Neural progenitor cell (in vitro differentiated cells): ENCODE data around the gene EHMT1. TPM values are rescaled to one million over a fixed set of nuclear protein-coding genes. Genes with fewer than 3 reads are reported as not detected.

ENCODE experiments used
- DNase-seq: peaks from one replicate; pipeline ENCODE4 v3.0.0-alpha.2; 2016; ENCODE audit warnings: low spot score
- H2AFZ ChIP-seq: fragments of 200-600 bp; sonication (generic); replicated peaks from 2 replicates; pipeline ENCODE4 v1.6.1; 2016; ENCODE audit warnings: antibody characterized with exemption
- H3F3A ChIP-seq: fragments of 200-600 bp; sonication (generic); 2 replicates; pipeline ENCODE4 v1.6.1; 2016; ENCODE audit warnings: antibody characterized with exemption, low read depth
- H3K27ac ChIP-seq: fragments of 200-600 bp; sonication (generic); 2 replicates; pipeline ENCODE4 v1.5.1; 2016; ENCODE audit warnings: mild to moderate bottlenecking
- H3K27me3 ChIP-seq: fragments of 200-600 bp; sonication (generic); 2 replicates; pipeline ENCODE4 v1.6.1; 2016; ENCODE audit warnings: mild to moderate bottlenecking, moderate library complexity
- H3K36me3 ChIP-seq: fragments of 200-600 bp; sonication (generic); 2 replicates; pipeline ENCODE4 v1.5.1; 2016
- H3K4me1 ChIP-seq: fragments of 200-600 bp; sonication (generic); 2 replicates; pipeline ENCODE4 v1.6.1; 2016; ENCODE audit warnings: mixed run types
- H3K4me2 ChIP-seq: fragments of 200-600 bp; sonication (generic); 2 replicates; pipeline ENCODE4 v1.6.1; 2016
- H3K4me3 ChIP-seq: fragments of 200-600 bp; sonication (generic); 2 replicates; pipeline ENCODE4 v1.5.1; 2016
- H3K79me2 ChIP-seq: fragments of 200-600 bp; sonication (generic); 2 replicates; pipeline ENCODE4 v1.6.1; 2016; ENCODE audit warnings: low read depth
- H3K9ac ChIP-seq: fragments of 200-600 bp; sonication (generic); 2 replicates; pipeline ENCODE4 v1.6.1; 2016
- H3K9me3 ChIP-seq: fragments of 200-600 bp; sonication (generic); 2 replicates; pipeline ENCODE4 v1.5.1; 2016; ENCODE audit warnings: low read depth
- H4K20me1 ChIP-seq: fragments of 200-600 bp; sonication (generic); 2 replicates; pipeline ENCODE4 v1.6.1; 2016; ENCODE audit warnings: low read depth
- H3K27ac Mint-ChIP-seq: 3 replicates; pipeline ENCODE4 v1.8.0; 2021; ENCODE audit warnings: mixed read lengths
- H3K27me3 Mint-ChIP-seq: 2 replicates; pipeline ENCODE4 v1.8.0; 2022; ENCODE audit warnings: low read depth, mild to moderate bottlenecking, inconsistent platforms, moderate library complexity, mixed read lengths; ENCODE audit not compliant: insufficient read depth
- H3K36me3 Mint-ChIP-seq: 3 replicates; pipeline ENCODE4 v1.8.0; 2021; ENCODE audit warnings: mixed read lengths
- H3K4me1 Mint-ChIP-seq: 3 replicates; pipeline ENCODE4 v1.8.0; 2021; ENCODE audit warnings: mixed read lengths
- H3K4me3 Mint-ChIP-seq: 3 replicates; pipeline ENCODE4 v1.8.0; 2021; ENCODE audit warnings: mild to moderate bottlenecking, moderate library complexity, mixed read lengths
- H3K9me3 Mint-ChIP-seq: 3 replicates; pipeline ENCODE4 v1.8.0; 2020; ENCODE audit warnings: mixed read lengths
- EZH2 ChIP-seq: fragments of 200-600 bp; sonication (generic); IDR thresholded peaks from 2 replicates; pipeline ENCODE4 v1.6.1; 2017; ENCODE audit warnings: antibody characterized with exemption, mild to moderate bottlenecking, moderate library complexity
- EZH2phosphoT487 ChIP-seq: fragments of 200-600 bp; sonication (generic); IDR thresholded peaks from 2 replicates; pipeline ENCODE4 v1.6.1; 2017; ENCODE audit warnings: antibody characterized with exemption
- total RNA-seq: library from RNA; depleted of rRNA; stranded (reverse); fragments of >200 nt; gene quantifications from 2 replicates; pipeline ENCODE4 v1.2.3, GENCODE V29; 2015; ENCODE audit warnings: low replicate concordance
- TF ChIP-seq, protein P1 (sequence below): fragments of 200-600 bp; sonication (generic); IDR thresholded peaks from 2 replicates; pipeline ENCODE4 v1.5.1; 2017; ENCODE audit warnings: antibody characterized with exemption, mild to moderate bottlenecking

The EHMT1 gene
- total RNA-seq, 1 donor from 2014 or later = 47.8 TPM

- TF ChIP-seq, protein P1, sequence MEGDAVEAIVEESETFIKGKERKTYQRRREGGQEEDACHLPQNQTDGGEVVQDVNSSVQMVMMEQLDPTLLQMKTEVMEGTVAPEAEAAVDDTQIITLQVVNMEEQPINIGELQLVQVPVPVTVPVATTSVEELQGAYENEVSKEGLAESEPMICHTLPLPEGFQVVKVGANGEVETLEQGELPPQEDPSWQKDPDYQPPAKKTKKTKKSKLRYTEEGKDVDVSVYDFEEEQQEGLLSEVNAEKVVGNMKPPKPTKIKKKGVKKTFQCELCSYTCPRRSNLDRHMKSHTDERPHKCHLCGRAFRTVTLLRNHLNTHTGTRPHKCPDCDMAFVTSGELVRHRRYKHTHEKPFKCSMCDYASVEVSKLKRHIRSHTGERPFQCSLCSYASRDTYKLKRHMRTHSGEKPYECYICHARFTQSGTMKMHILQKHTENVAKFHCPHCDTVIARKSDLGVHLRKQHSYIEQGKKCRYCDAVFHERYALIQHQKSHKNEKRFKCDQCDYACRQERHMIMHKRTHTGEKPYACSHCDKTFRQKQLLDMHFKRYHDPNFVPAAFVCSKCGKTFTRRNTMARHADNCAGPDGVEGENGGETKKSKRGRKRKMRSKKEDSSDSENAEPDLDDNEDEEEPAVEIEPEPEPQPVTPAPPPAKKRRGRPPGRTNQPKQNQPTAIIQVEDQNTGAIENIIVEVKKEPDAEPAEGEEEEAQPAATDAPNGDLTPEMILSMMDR = no peak
- TF ChIP-seq EZH2 = no peak
- no peak for TF ChIP-seq EZH2phosphoT487
- no peak overlapping the region for H3K4me3 Mint-ChIP-seq
- H3K4me1 ChIP-seq = no peaks in the 10 kb centered on the region
- H3K4me3 ChIP-seq = no peak overlapping the region
- H3K79me2 ChIP-seq = no peaks in the 10 kb centered on the region
- no peaks in the 10 kb centered on the region for H3K27me3 ChIP-seq
- H3K27ac Mint-ChIP-seq = no peak overlapping the region
- H3K4me1 Mint-ChIP-seq = peaks cover 3% of the 10 kb centered on the region
- H3F3A ChIP-seq = no peaks in the 10 kb centered on the region
- H3K36me3 ChIP-seq = no peaks in the 10 kb centered on the region
- H3K27me3 Mint-ChIP-seq = peaks cover 13% of the 10 kb centered on the region
- no peak for DNase-seq
- H3K9me3 ChIP-seq = no peaks in the 10 kb centered on the region
- H3K9ac ChIP-seq = no peak overlapping the region
- no peak overlapping the region for H2AFZ ChIP-seq
- H3K4me2 ChIP-seq = no peak overlapping the region
- H3K36me3 Mint-ChIP-seq = peaks cover 63% of the 10 kb centered on the region
- no peak overlapping the region for H3K27ac ChIP-seq
- no peaks in the 10 kb centered on the region for H4K20me1 ChIP-seq
- H3K9me3 Mint-ChIP-seq = no peaks in the 10 kb centered on the region
Observed at GRCh38 chr9:137799630-137799983, 180.8 kb downstream of the EHMT1 start.

GRCh38 chr9:137800196-137801022, 181.6 kb downstream of the EHMT1 start:
- peaks cover 3% of the 10 kb centered on the region for H3K4me1 Mint-ChIP-seq
- Histone ChIP-seq H3K27me3 (no peaks in the 10 kb centered on the region), H3K9me3 (no peaks in the 10 kb centered on the region), H3K9ac (no peak overlapping the region), H3K27ac (no peak overlapping the region), H3K4me1 (no peaks in the 10 kb centered on the region), H3K36me3 (no peaks in the 10 kb centered on the region), H3K4me3 (no peak overlapping the region), H3F3A (no peaks in the 10 kb centered on the region), H2AFZ (no peak overlapping the region), H3K4me2 (no peak overlapping the region), H4K20me1 (no peaks in the 10 kb centered on the region), H3K79me2 (no peaks in the 10 kb centered on the region)
- H3K9me3 Mint-ChIP-seq = peaks cover 3% of the 10 kb centered on the region
- peaks cover 13% of the 10 kb centered on the region for H3K27me3 Mint-ChIP-seq
- peaks cover 64% of the 10 kb centered on the region for H3K36me3 Mint-ChIP-seq
- H3K4me3 Mint-ChIP-seq = no peak overlapping the region
- no peak for DNase-seq
- TF ChIP-seq EZH2phosphoT487 (no peak), EZH2 (no peak)
- TF ChIP-seq, protein P1 = no peak
- H3K27ac Mint-ChIP-seq = no peak overlapping the region

DNA sequence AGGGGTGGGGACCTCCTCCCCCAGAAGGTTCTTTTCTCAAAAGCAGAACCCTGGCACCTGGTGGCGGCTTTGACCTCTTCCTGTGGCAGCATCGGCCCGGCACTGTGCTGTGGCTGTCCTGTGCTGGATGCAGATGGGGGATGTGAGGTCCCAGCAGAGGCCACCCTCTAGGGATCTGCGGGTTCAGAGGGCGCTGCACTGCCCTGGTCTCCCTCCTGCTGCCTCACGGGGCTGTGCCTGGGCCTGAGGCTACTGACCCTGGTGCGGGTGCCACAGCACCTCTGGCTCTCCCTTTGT, 182.2 kb downstream of the EHMT1 start:
- TF ChIP-seq EZH2 (no peak), EZH2phosphoT487 (no peak)
- TF ChIP-seq, protein P1 = no peak
- Mint-ChIP-seq H3K27me3 (peaks cover 12% of the 10 kb centered on the region), H3K4me3 (no peak overlapping the region), H3K9me3 (peaks cover 3% of the 10 kb centered on the region), H3K36me3 (peaks cover 60% of the 10 kb centered on the region), H3K27ac (no peak overlapping the region), H3K4me1 (peaks cover 3% of the 10 kb centered on the region)
- Histone ChIP-seq H3K27me3 (no peaks in the 10 kb centered on the region), H3K4me2 (no peak overlapping the region), H3K9ac (no peak overlapping the region), H3K79me2 (no peaks in the 10 kb centered on the region), H3K4me1 (no peaks in the 10 kb centered on the region), H2AFZ (no peak overlapping the region), H3K9me3 (no peaks in the 10 kb centered on the region), H3F3A (no peaks in the 10 kb centered on the region), H4K20me1 (no peaks in the 10 kb centered on the region), H3K36me3 (no peaks in the 10 kb centered on the region), H3K4me3 (no peak overlapping the region), H3K27ac (no peak overlapping the region)
- no peak for DNase-seq
